ENCODE data around the gene PROK2.

Gene PROK2

GRCh38 chr3:71791634-71792033, 6.7 kb upstream of the PROK2 start:
- no peak overlapping the region for H3K4me3 ChIP-seq (ENCODE audit: control insufficient read depth, low read depth, low read length)
- DNase-seq (ENCODE audit: low read depth), result no peak
- no peak for TF ChIP-seq CTCF (IDR thresholded peaks at IDR 0.05; ENCODE audit: control insufficient read depth, insufficient read depth, low read depth, low read length, missing control alignments)

GRCh38 chr3:71789922-71790321, 5.0 kb upstream of the PROK2 start:
- DNase-seq (ENCODE audit: low read depth), result no peak
- H3K4me3 ChIP-seq (ENCODE audit: control insufficient read depth, low read depth, low read length), result no peak overlapping the region
- no peak for TF ChIP-seq CTCF (IDR thresholded peaks at IDR 0.05; ENCODE audit: control insufficient read depth, insufficient read depth, low read depth, low read length, missing control alignments)

GRCh38 chr3:71787851-71788405, 3.0 kb upstream of the PROK2 start:
- no peak overlapping the region for H3K4me3 ChIP-seq (ENCODE audit: control insufficient read depth, low read depth, low read length)
- TF ChIP-seq CTCF (IDR thresholded peaks at IDR 0.05; ENCODE audit: control insufficient read depth, insufficient read depth, low read depth, low read length, missing control alignments), result no peak
- no peak for DNase-seq (ENCODE audit: low read depth)

- H3K4me3 ChIP-seq (ENCODE audit: control insufficient read depth, low read depth, low read length), result no peak overlapping the region
- no peak for TF ChIP-seq CTCF (IDR thresholded peaks at IDR 0.05; ENCODE audit: control insufficient read depth, insufficient read depth, low read depth, low read length, missing control alignments)
- DNase-seq (ENCODE audit: low read depth), result no peak
Observed at GRCh38 chr3:71786551-71786950, 1.6 kb upstream of the PROK2 start.

- DNase-seq (ENCODE audit: low read depth), result no peak
- no peak overlapping the region for H3K4me3 ChIP-seq (ENCODE audit: control insufficient read depth, low read depth, low read length)
- TF ChIP-seq CTCF (IDR thresholded peaks at IDR 0.05; ENCODE audit: control insufficient read depth, insufficient read depth, low read depth, low read length, missing control alignments), result no peak
Observed at GRCh38 chr3:71786217-71786549, 1.2 kb upstream of the PROK2 start.

GRCh38 chr3:71785532-71786216, 726 bp upstream of the PROK2 start:
- TF ChIP-seq CTCF (IDR thresholded peaks at IDR 0.05; ENCODE audit: control insufficient read depth, insufficient read depth, low read depth, low read length, missing control alignments), result no peak
- no peak for DNase-seq (ENCODE audit: low read depth)
- H3K4me3 ChIP-seq (ENCODE audit: control insufficient read depth, low read depth, low read length), result no peak overlapping the region

Measured in AG09309 (cell line).